ENCODE data around the gene HAPSTR1.

The HAPSTR1 gene

GRCh38 chr16:9115277-9115676 is 23.8 kb downstream of the HAPSTR1 start:
- TF ChIP-seq SIN3A (IDR thresholded peaks at IDR 0.05; ENCODE audit: borderline replicate concordance, insufficient read depth, low read length) (no peak), REST (IDR thresholded peaks at IDR 0.05; ENCODE audit: insufficient read depth in 1 of 2, low read depth in 2 of 2, low read length in 2 of 2) (no peak), POLR2AphosphoS5 (IDR thresholded peaks at IDR 0.05; ENCODE audit: low read depth, low read length) (no peak), FOXP2 (optimal IDR thresholded peaks at IDR 0.05; ENCODE audit: borderline replicate concordance, extremely low read depth, extremely low read length, insufficient read depth) (no peak), TAF1 (IDR thresholded peaks at IDR 0.05; ENCODE audit: borderline replicate concordance, insufficient read depth, low read length) (no peak)

DNA sequence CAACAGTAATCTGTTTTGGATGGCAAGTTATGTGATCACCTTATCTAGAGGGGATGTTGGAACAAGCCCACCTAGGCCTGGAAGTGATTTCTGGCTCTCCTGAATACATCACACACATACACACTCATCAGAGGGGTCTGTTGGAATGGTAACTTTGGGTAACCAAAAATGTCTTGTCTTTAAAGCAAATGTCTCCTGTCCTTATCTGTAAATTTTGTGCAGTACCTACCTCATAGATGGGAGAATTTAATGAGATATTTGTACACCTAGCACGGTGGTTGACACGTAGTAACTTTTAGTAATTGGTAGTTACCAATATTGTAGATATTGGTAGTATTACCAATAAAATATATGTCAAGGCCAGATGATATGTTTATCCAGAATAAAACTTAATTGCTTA is 24.7 kb downstream of the HAPSTR1 start:
- TF ChIP-seq POLR2AphosphoS5 (IDR thresholded peaks at IDR 0.05; ENCODE audit: low read depth, low read length) (no peak), TAF1 (IDR thresholded peaks at IDR 0.05; ENCODE audit: borderline replicate concordance, insufficient read depth, low read length) (no peak), SIN3A (IDR thresholded peaks at IDR 0.05; ENCODE audit: borderline replicate concordance, insufficient read depth, low read length) (no peak), REST (IDR thresholded peaks at IDR 0.05; ENCODE audit: insufficient read depth in 1 of 2, low read depth in 2 of 2, low read length in 2 of 2) (no peak), FOXP2 (optimal IDR thresholded peaks at IDR 0.05; ENCODE audit: borderline replicate concordance, extremely low read depth, extremely low read length, insufficient read depth) (no peak)

GRCh38 chr16:9118170-9118569 is 26.7 kb downstream of the HAPSTR1 start:
- TF ChIP-seq FOXP2 (optimal IDR thresholded peaks at IDR 0.05; ENCODE audit: borderline replicate concordance, extremely low read depth, extremely low read length, insufficient read depth) = no peak
- TF ChIP-seq TAF1 (IDR thresholded peaks at IDR 0.05; ENCODE audit: borderline replicate concordance, insufficient read depth, low read length) = no peak
- no peak for TF ChIP-seq SIN3A (IDR thresholded peaks at IDR 0.05; ENCODE audit: borderline replicate concordance, insufficient read depth, low read length)
- TF ChIP-seq POLR2AphosphoS5 (IDR thresholded peaks at IDR 0.05; ENCODE audit: low read depth, low read length) = no peak
- TF ChIP-seq REST (IDR thresholded peaks at IDR 0.05; ENCODE audit: insufficient read depth in 1 of 2, low read depth in 2 of 2, low read length in 2 of 2) = no peak

DNA sequence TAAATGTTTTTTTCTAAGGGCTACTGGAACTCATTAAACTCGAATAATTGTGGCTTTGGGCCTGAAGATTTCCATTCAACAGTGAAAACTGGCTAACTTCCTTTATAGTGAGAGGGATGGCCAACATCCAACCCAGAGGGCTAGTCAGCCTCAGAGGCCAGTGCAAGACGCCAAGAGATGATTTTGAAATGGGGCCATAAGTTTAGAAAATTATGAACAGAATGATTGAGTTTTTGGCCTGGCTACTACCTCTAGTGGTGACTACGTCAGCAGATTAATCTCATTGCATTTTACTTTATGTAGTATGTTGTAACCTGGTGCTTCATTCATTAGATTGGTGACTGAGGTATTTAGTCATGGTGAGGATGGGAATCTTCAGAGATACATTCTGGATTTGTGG is 28.4 kb downstream of the HAPSTR1 start:
- no peak for TF ChIP-seq POLR2AphosphoS5 (IDR thresholded peaks at IDR 0.05; ENCODE audit: low read depth, low read length)

GRCh38 chr16:9122342-9122741 is 30.9 kb downstream of the HAPSTR1 start:
- TF ChIP-seq FOXP2 (optimal IDR thresholded peaks at IDR 0.05; ENCODE audit: borderline replicate concordance, extremely low read depth, extremely low read length, insufficient read depth) = no peak
- TF ChIP-seq REST (IDR thresholded peaks at IDR 0.05; ENCODE audit: insufficient read depth in 1 of 2, low read depth in 2 of 2, low read length in 2 of 2) = no peak
- TF ChIP-seq TAF1 (IDR thresholded peaks at IDR 0.05; ENCODE audit: borderline replicate concordance, insufficient read depth, low read length) = no peak
- TF ChIP-seq SIN3A (IDR thresholded peaks at IDR 0.05; ENCODE audit: borderline replicate concordance, insufficient read depth, low read length) = no peak
- no peak for TF ChIP-seq POLR2AphosphoS5 (IDR thresholded peaks at IDR 0.05; ENCODE audit: low read depth, low read length)
